Activated gamma-delta T cell (primary cell): Measurements from ENCODE around the gene FGFR4.

Experiments
- DNase-seq: peaks from one replicate; lab custom pipeline; 2025; lab: John Stamatoyannopoulos, UW

Gene FGFR4

GRCh38 chr5:177103523-177104253 is 17.0 kb downstream of the FGFR4 start:
- no peak for DNase-seq

GRCh38 chr5:177105691-177106476 is 19.2 kb downstream of the FGFR4 start:
- no peak for DNase-seq

GRCh38 chr5:177107159-177107558 is 20.4 kb downstream of the FGFR4 start:
- no peak for DNase-seq

GRCh38 chr5:177109810-177110209 is 23.1 kb downstream of the FGFR4 start:
- no peak for DNase-seq

GRCh38 chr5:177111720-177112394 is 25.1 kb downstream of the FGFR4 start:
- DNase-seq: no peak

GRCh38 chr5:177112589-177113220 is 26.0 kb downstream of the FGFR4 start:
- no peak for DNase-seq

- DNase-seq: no peak
These were observed 27.1 kb downstream of the FGFR4 start for GRCh38 chr5:177113566-177114424.

- DNase-seq: peak; percentile 66
These were observed 30.1 kb downstream of the FGFR4 start for GRCh38 chr5:177116631-177117373.

- DNase-seq: no peak
These were observed 30.8 kb downstream of the FGFR4 start for GRCh38 chr5:177117441-177118045.

GRCh38 chr5:177122566-177122965 is 35.9 kb downstream of the FGFR4 start:
- DNase-seq: no peak

GRCh38 chr5:177123789-177124485 is 37.2 kb downstream of the FGFR4 start:
- no peak for DNase-seq

GRCh38 chr5:177124486-177124991 is 37.8 kb downstream of the FGFR4 start:
- no peak for DNase-seq

GRCh38 chr5:177126771-177127170 is 40.1 kb downstream of the FGFR4 start:
- no peak for DNase-seq

GRCh38 chr5:177128551-177128981 is 41.9 kb downstream of the FGFR4 start:
- DNase-seq: no peak

GRCh38 chr5:177130211-177131018 is 43.7 kb downstream of the FGFR4 start:
- DNase-seq: no peak

- no peak for DNase-seq
These were observed 44.3 kb downstream of the FGFR4 start for GRCh38 chr5:177131019-177131320.

- DNase-seq: no peak
These were observed 44.8 kb downstream of the FGFR4 start for GRCh38 chr5:177131352-177132135.
